GM12891 (cell line): ENCODE data around the gene EIF4A2.

Experiments
- POLR2A ChIP-seq: IDR thresholded peaks from 2 replicates; pipeline ENCODE4 v1.6.1; 2011; ENCODE audit warnings: low read depth, low read length, control low read depth
- POU2F2 ChIP-seq: IDR thresholded peaks from 2 replicates; pipeline ENCODE4 v1.6.1; 2011; ENCODE audit warnings: low read depth, mild to moderate bottlenecking, control low read depth, low read length, moderate library complexity

GRCh38 chr3:186760141-186760833, 23.1 kb upstream of the EIF4A2 start:
- TF ChIP-seq POLR2A, result no peak
- no peak for TF ChIP-seq POU2F2
